ENCODE measurements around the gene C14orf180.

C14orf180 gene

DNA sequence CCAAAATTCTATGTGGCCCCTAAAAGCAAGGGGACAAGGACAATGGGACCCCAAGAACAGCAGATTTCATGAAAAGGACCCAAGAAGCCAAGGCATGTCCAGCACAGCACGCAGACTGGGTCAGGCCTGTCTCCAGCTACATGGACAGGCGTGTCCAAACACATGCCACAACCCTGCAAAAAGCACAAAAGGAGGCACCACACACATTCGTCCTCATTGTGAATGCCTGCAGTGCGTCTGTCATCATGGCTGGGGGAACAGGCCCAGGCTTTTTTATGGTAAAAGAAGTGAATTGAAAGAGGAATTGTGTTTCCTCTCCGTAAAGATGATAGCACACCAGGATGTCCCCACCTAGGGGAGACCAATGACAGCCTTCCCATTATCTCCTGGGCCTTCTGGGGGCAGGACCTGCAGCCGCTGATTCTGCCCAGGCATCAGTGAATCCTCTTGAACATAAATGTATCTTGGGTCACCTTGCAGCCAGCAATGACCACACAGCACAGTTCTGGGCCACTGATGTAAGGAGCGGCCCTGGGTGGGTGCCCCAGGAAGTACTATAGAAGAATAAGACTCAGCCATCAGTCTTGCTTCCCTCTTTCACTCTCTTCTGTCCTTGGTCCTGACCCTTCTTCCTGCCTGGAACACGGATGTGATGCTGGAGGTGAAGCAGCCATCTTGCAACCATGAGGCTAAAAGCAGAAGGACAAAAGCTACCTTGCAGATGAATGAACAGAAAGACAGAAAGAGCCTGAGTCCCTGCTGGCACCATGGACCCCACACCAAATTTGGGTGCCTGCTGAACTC is 29.8 kb upstream of the C14orf180 start:
- DNase-seq (ENCODE audit: low read depth in 1 of 2, low spot score in 1 of 2), result no peak

DNA sequence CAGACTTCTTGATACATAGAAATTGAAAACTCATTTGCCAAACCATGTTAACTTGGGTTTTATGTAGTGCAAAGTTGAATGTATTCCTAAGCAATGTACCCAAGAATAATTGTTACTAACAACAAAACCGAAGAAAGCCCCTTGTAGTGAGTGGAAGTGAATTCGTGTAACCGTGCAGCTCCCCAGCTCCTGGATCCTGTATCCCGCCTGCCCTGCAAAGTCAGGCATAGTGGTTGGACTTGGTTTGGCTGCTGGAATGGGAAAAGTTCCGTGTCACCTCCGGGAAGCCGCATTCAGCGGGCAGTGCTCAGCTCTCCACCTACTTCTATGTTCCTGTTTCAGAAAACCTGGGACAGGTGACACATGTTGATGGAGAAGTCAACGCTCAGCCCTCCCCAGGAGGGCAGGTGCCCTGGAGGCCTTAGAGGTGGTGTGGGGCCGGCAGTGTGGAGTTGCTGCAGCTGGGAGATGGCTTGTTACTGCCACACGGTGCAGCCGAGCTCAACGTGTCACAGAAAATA is 29.2 kb upstream of the C14orf180 start:
- DNase-seq (ENCODE audit: low read depth in 1 of 2, low spot score in 1 of 2), result no peak

DNA sequence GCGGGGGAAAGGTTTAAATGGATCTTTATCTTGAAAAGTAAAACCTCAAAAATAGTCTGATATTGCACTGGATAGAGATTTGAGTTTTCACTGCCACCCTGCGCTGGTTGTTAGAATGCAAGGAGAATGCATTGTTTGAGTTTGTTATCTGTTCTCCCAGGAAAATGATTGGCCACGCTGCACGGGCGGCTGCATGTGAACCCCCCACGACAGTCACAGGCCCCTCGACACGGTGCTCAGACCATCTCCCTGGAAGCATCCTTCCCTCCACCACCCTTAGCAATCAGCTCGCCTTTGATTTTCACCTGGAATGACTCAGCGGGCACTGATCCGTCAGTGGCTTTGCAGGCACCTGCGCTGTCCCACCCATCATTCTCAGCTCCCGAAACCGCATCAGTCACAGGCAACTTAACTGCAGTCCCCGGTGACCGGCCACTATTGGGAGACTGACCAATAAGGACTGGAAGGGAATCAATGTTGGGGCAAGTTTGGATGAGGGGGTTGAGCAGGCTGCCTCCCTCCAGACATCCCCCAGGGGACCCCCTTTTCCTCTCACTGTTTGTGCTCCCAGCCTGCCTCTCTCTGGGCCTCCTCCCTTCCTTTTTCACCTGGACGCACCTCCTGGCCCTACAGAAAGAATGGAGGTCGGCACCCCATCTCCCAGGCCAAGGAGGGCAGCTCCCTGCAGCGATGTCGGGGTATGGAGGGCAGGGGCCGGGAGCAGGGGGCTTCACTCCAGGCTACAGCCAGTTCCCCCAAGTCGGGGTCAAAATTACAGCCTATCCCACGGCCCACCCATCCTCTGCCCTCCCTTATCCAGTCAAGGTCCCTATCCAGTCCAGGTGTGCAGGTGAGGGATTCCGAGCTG is 28.5 kb upstream of the C14orf180 start:
- no peak for DNase-seq (ENCODE audit: low read depth in 1 of 2, low spot score in 1 of 2)

DNA sequence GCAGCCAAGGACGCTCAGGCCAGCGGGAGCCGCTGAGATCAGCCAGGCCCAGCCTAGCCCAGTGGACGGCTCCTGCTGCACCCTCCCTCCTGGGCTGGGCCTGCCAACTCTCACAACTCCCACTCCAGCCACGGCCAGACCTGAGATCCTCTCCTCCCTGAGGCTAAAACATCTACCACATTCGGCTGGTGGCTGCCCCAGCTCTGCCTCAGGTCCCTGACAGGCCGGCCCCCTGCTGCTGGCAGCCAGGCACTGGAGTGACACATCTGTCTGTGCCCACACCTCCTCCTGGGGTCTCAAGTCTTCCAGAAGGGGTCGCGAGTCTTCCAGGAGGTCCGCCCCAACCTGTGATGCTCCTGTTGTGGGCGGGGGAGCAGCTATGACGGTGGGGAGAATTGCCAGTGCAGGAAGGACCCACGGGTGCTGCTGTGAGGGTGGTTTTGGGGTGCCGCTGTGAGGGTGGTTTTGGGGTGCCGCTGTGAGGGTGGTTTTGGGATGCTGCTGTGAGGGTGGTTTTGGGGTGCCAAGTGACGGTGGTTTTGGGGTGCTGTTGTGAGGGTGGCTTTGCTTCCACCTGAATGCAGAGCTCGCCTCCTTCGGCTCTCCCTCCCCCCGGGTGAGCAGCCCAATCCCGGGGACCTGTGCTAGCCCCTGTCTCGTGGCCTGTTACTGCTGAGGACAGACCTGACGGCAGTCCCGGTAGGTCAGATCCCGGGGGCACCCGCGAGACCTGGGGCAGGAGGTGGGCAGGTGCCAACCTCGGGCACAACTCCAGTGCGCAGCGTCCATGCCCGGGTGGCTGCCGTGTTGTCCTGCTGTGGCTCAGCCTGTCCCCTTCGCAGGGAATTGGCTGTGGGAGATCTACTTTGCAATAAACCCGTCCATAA is 27.5 kb upstream of the C14orf180 start:
- no peak for DNase-seq (ENCODE audit: low read depth in 1 of 2, low spot score in 1 of 2)

DNA sequence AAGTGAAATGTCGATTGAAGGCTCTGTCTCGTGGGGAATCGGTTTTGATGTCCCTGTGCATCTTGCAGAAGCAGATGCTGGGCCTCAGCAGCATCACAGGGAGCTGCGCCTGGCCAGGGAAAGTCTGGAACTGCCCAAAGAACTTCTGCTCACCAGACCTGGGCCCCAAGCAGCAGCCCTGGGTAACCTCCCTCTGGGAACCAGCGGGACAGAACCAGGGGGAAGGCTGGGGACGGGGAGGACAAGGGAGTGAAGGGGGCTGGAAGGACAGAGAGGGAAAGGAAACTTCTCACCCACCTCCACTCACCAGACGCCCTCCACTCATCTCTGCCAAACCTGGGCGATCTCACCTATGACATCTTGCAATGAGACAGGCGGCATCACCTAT is 26.8 kb upstream of the C14orf180 start:
- no peak for DNase-seq (ENCODE audit: low read depth in 1 of 2, low spot score in 1 of 2)

DNA sequence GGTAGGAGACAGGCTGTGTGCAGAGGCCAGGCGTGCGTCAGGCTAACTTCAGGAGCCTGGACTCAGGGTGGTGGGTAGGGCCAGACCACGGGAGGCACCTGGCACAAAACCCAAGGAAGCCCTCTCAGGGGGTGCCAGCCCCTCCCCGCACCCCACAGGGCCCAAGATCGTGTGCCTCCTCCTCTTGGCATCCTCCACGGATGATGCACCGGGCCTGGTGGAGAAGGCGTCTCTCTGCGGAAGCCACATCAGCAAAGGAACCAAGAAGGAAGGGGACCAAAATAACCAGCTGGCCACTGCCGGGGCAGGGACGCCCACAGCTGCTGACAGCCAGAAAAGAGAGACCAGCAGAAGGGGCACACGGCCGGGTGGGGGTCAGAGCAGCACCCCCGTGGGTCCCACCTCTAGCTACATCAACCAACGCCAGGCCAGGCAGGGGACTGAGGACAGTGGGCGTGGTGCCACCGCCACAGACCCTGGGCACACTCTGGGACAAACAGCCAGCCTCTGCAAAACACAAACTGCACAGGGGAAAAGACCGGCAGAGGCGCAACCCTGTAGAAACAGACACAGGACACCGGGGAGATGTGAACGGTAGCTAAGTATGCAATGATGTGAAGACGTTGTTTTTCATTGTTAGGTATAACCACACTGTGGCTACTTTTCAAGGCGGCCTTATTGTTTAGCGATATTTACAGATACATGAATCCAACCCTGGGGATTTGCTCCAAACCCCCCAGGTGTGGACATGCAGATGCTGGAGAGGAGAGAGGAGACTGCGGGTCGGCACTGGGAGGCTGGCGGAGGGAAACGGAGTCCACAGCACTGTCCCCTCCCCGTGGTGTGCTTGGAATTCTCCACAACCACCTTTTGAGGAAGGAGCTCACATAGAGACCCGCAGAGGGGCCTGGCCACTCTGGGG is 26.1 kb upstream of the C14orf180 start:
- DNase-seq (ENCODE audit: low read depth in 1 of 2, low spot score in 1 of 2), result no peak

DNA sequence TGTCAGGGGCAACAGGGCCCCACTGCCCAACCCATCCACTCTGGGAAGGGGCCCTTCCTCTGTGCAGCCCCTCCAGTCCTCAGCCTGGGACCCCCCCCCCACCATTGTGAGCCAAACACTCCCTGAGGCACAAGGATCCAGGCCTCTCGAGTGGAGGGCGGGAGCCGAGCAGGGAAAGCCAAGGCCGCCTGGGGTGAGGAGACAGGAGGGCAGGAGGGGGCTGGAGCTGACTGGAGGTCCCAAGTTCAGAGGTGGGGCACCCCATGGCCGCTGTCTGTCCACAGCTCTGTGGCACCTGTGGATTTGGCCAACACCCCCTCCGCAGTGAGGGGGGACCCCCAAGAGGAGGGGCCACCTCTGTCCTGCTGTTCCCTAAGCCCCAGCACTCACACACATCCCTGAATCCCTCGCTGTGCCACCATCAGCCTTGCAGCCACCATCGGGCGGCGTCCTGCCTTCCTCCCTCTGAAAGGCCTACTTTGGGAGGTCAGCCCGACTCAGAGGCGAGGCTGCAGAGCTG is 25.4 kb upstream of the C14orf180 start:
- no peak for DNase-seq (ENCODE audit: low read depth in 1 of 2, low spot score in 1 of 2)

DNA sequence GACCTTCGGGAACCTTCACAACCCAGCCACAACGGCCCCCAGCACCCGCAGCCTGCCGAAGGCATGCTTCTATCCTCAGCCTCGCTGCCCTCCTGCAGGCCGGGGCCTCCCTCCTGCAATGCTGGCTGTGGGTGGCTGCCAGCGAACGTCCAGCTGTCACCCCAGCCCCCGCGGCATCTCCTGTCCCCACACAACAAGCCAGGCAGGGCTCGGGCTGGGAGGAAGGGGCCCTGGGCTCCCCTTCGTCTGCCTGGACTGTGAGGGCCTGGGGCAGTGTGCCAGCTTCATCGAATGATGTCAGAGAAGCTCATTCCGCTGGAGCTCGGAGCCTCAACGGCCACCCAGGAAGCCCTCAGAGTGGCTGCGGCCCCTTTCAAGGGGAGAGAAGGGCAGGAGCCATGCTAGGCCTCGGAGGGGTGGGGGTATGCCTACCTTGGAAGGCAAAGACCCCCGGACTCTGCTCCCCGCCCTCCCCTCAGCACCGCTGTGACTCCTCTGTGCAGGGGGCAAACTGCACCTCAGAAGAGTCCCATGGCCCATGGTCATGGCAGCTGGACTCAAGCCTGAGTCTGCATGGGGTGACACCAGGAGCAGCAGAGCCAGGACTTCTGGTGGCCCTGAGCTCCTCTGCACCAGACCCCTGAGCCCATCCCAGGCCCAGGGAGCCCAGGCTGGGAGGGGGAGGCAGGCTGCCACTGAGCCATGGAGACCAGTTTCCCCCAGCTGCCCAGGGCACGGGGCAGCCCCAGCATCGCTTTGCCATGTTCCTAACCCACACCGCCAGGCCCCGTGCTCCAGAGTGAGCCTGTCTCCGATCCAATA is 24.7 kb upstream of the C14orf180 start:
- DNase-seq (ENCODE audit: low read depth in 1 of 2, low spot score in 1 of 2), result no peak

DNA sequence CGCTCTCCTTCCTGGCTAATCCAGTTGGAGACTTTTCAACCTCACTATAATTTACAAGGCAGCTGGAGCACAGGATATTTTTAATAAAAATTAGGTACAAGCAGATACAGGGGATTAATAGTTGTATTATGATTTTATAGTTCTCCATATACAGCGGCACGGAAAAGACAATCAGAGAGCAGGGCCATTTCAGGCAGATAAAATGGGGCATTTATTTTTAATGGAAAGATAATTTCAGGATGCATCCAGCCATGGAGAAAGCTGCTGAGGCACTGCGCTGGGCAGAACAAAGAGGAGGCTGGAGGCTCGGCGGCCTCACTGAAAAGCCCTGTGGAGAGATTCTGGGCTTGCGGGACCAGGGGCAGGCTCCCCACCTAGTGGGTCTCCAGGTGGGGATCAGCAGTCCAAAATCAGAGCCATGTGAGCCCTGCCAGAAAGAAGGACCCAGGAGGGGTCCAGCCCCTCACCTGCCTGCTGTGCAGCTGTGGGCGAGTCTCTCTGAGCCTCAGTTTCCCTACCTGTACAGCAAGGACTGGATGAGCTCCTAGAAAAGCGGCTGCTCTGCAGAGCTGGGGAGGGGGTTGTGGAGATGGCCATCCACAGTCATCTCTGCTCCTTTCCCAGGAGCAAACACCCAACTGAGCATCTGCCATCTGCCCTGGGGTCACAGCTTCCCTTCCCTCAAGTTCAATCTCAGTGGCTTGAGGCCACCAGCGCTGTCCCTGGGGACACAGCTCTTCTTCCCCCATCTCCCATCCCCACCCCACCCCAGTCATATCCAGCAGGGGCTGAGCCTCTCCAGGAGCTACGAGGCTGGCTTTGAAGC is 23.9 kb upstream of the C14orf180 start:
- DNase-seq (ENCODE audit: low read depth in 1 of 2, low spot score in 1 of 2), result no peak

DNA sequence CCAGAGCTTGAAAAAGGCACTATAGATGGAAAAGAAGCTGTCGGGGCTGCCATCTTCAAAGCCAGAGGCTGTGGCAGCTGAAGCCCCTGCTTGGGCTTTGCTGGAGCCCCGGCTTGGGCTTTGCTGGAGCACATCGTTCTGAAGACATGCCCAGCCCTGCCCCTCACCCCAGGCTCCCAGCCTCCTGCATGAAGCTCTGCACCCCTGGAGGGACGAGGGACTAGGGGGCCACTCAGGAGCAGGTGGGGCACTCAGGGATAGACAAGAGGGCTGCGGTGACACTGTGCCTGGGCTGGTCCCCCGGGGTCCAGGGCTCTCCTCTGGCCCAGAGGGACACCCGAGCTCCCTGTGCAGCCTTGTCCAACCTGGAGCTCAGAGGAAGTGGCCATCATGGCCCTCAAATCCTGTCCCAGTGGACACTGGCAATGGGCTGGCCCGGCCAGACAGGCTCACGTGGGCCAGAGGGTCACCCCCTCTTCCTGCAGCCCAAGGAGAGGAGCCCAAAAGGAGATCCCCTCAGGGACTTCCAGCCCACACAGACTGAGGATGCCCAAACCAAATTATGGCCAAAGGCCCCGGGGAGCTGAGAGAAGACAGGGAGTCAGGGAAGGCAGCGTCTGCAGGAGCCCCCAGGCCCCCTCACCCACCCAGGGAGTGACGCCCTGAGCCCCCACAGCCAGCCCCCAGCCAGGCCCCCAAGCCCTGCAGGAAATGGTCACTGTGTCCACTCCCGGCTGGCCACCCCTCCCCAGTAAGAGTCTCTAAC is 23.1 kb upstream of the C14orf180 start:
- no peak for DNase-seq (ENCODE audit: low read depth in 1 of 2, low spot score in 1 of 2)

DNA sequence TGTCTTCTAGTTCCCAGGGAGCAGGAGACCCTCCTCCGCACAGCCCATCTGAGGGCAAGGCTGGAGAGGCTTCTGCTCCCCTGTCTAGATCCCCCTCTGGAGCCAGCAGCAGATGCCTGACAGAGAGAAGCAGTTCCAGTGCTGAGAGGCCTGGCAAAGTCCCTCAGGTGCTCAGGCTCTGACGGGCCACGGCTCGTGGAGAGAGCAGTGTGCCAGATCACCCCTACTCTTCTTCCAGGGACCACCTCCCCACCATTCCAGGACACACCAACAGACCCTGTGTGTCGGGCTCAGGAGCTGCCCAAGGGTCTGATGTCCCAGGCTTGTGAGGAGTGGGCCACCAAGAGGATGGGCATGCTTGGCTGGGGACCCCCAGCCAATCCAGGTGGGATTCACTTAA is 22.5 kb upstream of the C14orf180 start:
- no peak for DNase-seq (ENCODE audit: low read depth in 1 of 2, low spot score in 1 of 2)

DNA sequence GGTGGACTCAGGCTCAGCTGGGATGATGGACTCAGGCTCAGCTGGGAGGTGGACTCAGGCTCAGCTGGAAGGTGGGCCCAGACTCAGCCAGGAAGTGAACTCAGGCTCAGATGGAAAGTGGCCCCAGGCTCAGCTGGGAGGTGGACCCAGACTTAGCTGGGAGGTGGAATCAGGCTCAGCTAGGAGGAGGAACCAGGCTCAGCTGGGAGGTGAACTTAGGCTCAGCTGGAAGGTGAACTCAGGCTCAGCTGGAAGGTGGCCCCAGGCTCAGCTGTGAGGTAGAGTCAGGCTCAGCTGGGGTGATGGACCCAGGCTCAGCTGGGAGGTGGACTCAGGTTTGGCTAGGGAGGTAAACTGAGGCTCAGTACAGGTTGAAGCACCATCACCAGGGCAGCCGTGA is 21.8 kb upstream of the C14orf180 start:
- DNase-seq (ENCODE audit: low read depth in 1 of 2, low spot score in 1 of 2), result no peak

DNA sequence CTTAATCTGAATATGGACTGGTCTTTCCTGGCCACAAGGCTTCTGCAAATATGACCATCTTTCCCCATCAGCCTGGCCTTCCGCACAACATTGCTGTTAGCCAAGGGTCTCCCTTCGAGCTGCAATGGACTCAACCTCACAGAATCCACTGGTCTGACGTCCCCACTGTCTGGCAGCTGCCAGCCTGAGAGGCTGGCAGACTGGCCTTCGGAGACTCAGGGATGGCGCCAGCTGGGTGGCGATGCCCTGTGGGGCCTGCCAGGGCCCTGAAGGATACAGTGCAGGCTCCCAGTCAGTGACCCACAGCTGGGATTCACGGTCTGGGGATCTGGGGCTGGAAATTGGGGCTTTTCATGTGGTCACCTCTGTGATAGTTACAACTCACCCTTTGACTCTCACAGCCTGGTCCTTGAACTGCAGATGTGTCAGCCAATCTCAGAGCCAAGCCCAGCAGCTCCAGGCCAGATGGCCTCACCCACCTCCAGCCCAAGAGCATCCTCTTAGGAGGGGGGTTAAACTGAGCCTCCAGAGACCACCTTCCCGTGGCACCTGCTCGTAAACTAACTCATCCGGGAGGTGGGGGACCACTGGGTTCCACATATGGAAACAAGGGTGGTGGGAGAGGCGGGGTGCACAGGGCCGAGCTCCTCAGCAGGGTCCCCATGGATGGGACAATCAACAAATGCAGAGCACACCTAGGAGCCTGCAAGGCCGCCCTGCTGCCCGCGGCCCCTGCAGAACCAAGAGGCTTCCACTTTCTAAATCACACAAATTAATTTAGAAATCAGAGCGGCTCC is 21.1 kb upstream of the C14orf180 start:
- DNase-seq (ENCODE audit: low read depth in 1 of 2, low spot score in 1 of 2), result no peak

DNA sequence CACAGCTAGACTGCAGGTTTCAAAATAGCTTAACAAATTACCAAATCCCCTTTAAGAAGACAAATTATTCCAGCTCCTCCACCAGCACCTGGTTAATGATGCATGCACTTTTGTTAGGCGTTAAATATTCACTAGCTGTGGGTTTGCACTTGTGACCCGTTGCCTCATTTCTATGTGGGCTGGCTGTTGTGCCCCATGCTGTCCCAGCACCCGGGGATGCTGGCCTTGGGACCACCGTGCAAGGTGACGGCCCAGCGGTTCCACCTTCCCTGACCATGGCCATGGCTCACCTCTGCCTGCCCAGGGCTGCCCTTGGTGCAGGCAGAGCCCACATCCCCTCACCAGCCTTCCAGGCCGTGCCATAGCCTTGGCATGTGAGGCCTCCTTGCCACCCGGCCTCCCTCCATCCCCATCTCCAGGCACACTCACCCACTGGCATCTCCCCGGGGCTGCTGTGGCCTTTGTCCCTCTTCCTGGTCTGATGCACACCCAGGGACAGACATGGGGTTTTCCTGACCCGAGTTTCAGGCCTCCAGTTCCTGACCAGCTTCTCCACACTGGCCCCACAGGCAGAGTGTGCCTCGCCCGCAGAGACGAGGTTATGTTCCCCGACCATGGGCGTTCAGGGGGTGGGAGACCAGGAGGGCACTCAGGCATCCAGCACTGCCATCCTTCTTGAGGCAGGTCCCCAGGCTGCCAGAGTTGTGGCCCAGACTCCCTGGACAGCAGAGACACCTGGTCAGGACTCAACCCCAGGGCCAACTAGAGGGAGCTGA is 20.3 kb upstream of the C14orf180 start:
- no peak for DNase-seq (ENCODE audit: low read depth in 1 of 2, low spot score in 1 of 2)

DNA sequence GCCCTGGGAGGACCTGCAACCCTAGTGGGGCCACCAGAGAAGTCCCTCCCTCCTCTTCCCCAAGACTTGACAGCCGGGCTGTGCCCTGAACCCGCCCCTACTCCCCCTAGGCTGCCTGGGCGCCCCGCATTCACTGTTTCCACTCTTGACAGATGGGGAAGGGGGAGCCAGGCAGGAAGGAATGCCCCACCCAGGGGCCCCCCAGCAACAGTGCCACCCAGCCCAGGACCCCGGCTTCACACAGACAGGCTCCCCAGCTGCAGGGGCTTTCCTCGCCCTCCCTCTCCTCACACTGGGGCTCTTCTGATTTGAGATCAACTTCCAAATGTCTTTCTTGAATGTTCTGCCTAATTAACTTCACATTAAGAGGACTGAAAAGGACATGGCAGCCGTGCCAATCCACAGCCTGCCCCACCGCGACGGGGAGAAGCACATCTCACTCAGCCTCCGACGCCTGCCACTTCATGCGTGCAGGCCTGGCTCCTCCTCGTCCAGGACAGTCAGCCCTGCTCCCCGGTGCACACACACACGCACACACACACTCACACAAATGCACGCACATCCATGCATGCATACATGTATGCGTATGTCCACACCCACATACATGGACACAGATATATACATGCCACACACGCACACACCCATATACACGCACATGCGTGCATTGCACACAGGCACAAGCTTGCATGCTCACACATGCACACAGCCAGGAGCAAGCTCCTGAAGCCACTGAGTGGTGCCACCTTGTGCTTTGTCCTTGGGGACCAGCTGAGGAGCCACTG is 19.6 kb upstream of the C14orf180 start:
- DNase-seq (ENCODE audit: low read depth in 1 of 2, low spot score in 1 of 2), result no peak

Measured in activated CD4-positive, alpha-beta T cell treated with anti-CD3 and anti-CD28 coated beads, Interleukin-2, amount 50 U/mL, for 24 hours (primary cell).